Glutamatergic neuron (in vitro differentiated cells): ENCODE measurements around the gene SEC14L1. TPM values are rescaled to one million over a fixed set of nuclear protein-coding genes. Genes with fewer than 3 reads are reported as not detected.

Experiments
- DNase-seq: peaks from one replicate; pipeline ENCODE4 v3.0.0; 2022
- H3K27ac Mint-ChIP-seq: one replicate; pipeline ENCODE4 v1.8.0; 2020; ENCODE audit warnings: mild to moderate bottlenecking, mixed read lengths, inconsistent platforms; ENCODE audit not compliant: unreplicated experiment
- H3K27me3 Mint-ChIP-seq: one replicate; pipeline ENCODE4 v1.8.0; 2020; ENCODE audit warnings: mild to moderate bottlenecking, moderate library complexity, mixed read lengths, inconsistent platforms; ENCODE audit not compliant: unreplicated experiment
- H3K36me3 Mint-ChIP-seq: one replicate; pipeline ENCODE4 v1.8.0; 2020; ENCODE audit warnings: mild to moderate bottlenecking, mixed read lengths, inconsistent platforms; ENCODE audit not compliant: unreplicated experiment
- H3K4me1 Mint-ChIP-seq: one replicate; pipeline ENCODE4 v1.8.0; 2020; ENCODE audit warnings: mild to moderate bottlenecking, low read depth, mixed read lengths, inconsistent platforms; ENCODE audit not compliant: unreplicated experiment
- H3K4me3 Mint-ChIP-seq: one replicate; pipeline ENCODE4 v1.8.0; 2020; ENCODE audit warnings: mild to moderate bottlenecking, mixed read lengths, inconsistent platforms; ENCODE audit not compliant: unreplicated experiment
- H3K9me3 Mint-ChIP-seq: one replicate; pipeline ENCODE4 v1.8.0; 2020; ENCODE audit warnings: mild to moderate bottlenecking, moderate library complexity, mixed read lengths, inconsistent platforms; ENCODE audit not compliant: unreplicated experiment
- CTCF ChIP-seq: fragments of 200-600 bp; sonication (generic); IDR thresholded peaks from one replicate; pipeline ENCODE4 v1.5.0; 2021; ENCODE audit not compliant: partially characterized antibody, unreplicated experiment
- total RNA-seq: library from RNA; stranded (reverse); fragmentation: NEBNext Ultra II Directional; extraction: Animal tissue kit (Norgen Biotek cat#: 25700); gene quantifications from one replicate; pipeline ENCODE4 v1.2.1, GENCODE V29; 2021; ENCODE audit not compliant: unreplicated experiment

The SEC14L1 gene
- total RNA-seq, 1 donor from 2014 or later = 104 TPM

DNA sequence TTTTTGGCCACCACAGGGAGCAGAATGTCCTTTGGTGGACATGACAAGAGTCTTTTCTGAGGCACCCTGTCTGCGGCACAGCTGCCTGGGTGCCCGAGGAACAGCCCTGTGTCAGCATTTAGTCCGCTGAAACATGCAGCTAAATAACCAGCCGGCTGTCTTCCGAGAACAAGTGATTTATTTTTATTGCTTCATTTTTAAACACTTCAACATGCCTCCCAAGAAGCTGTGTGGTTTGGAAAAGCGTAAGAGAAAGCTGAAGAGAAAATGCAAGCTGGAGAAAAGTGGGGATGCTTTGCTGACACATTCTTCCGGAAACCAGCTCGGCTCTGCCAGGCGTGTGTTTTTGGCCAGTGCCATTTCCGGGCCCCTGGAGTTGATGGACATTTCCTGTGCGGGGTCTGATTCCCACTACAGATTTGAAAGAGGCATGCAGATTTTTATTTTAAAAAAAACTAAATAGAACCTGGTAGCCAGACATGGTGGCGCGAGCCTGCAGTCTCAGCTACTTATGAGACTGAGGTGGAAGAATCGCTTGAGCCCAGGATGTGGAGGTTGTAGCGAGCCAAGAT lies 94.7 kb downstream of the SEC14L1 start:
- H3K36me3 Mint-ChIP-seq = peaks cover 10% of the 10 kb centered on the region
- no peaks in the 10 kb centered on the region for H3K4me1 Mint-ChIP-seq
- peaks cover 4% of the 10 kb centered on the region for H3K27me3 Mint-ChIP-seq
- H3K9me3 Mint-ChIP-seq = peaks cover 4% of the 10 kb centered on the region
- DNase-seq = no peak
- no peak overlapping the region for H3K4me3 Mint-ChIP-seq
- no peak overlapping the region for H3K27ac Mint-ChIP-seq
- TF ChIP-seq CTCF = no peak

- H3K27me3 Mint-ChIP-seq = peaks cover 4% of the 10 kb centered on the region
- peaks cover 2% of the 10 kb centered on the region for H3K9me3 Mint-ChIP-seq
- no peak overlapping the region for H3K27ac Mint-ChIP-seq
- DNase-seq = no peak
- H3K36me3 Mint-ChIP-seq = peaks cover 10% of the 10 kb centered on the region
- no peak for TF ChIP-seq CTCF
- peaks cover 2% of the 10 kb centered on the region for H3K4me1 Mint-ChIP-seq
- H3K4me3 Mint-ChIP-seq = no peak overlapping the region
Observed at GRCh38 chr17:77237232-77238008, 96.7 kb downstream of the SEC14L1 start.

DNA sequence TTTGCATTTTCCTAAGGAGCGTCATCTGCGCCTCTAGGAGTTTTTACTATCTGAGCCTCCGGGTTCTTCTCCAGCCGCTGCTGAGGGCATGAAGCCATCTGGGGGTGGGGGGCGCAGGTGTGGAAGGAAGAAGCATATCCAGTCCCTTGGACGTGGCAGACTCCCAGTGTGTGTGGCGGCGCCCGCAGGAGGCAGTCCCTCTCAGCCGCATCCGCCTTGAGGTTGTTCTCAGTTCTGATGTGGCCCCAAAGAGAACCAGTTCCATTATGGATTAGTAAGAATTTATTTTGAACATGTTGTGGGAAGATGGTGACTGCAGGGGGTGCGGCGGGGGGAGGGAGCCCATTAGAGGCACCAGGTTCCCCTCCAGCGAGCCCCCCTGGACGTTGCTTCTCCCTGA lies 100.2 kb downstream of the SEC14L1 start:
- H3K4me1 Mint-ChIP-seq = peaks cover 2% of the 10 kb centered on the region
- no peak overlapping the region for H3K27ac Mint-ChIP-seq
- H3K4me3 Mint-ChIP-seq = no peak overlapping the region
- H3K27me3 Mint-ChIP-seq = peaks cover 5% of the 10 kb centered on the region
- H3K36me3 Mint-ChIP-seq = peaks cover 5% of the 10 kb centered on the region
- no peak for TF ChIP-seq CTCF
- peaks cover 2% of the 10 kb centered on the region for H3K9me3 Mint-ChIP-seq
- no peak for DNase-seq

DNA sequence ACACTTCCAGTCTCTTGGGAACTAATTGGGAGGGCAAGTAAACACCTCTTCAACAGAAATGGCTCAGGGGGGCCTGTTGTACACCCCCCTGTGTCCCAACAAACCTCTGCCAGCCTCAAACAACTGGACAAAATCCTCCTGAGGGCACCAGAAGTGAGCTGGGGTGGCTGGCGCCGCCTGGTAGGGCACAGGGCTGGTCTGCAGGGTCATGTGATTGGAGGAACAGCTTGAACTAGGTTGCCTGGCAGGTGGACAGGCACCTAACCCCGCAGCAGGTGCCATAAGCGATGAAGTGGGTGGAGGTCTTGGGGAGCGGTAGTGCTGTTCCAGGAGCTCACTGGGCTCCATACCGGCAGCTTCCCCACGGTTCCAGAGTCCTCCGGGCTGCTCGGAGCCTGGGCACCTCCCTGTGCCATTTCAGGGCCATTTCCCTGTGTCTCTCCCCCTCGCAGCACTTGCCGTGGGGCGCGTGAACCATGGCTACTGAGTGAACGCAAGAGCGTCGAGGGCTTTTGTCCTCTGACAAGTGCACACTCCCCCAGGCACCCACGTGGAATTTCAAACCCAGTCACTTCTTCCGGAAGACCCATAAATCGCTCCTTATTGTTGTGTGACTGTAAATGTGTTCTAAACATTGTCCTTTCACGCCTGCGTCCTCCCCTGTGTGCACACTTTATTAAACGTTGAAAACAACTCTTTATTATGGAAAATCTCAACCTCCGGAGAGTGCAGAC lies 101.5 kb downstream of the SEC14L1 start:
- peaks cover 8% of the 10 kb centered on the region for H3K27me3 Mint-ChIP-seq
- no peak for DNase-seq
- H3K9me3 Mint-ChIP-seq = no peaks in the 10 kb centered on the region
- no peaks in the 10 kb centered on the region for H3K36me3 Mint-ChIP-seq
- H3K27ac Mint-ChIP-seq = no peak overlapping the region
- no peak for TF ChIP-seq CTCF
- peaks cover 2% of the 10 kb centered on the region for H3K4me1 Mint-ChIP-seq
- H3K4me3 Mint-ChIP-seq = no peak overlapping the region
